ENCODE measurements around the gene CACUL1. TPM values are rescaled to one million over a fixed set of nuclear protein-coding genes. Genes with fewer than 3 reads are reported as not detected.

CACUL1 gene
- total RNA-seq, 2 experiments from 2014 or later: 12.0 to 27.6 TPM

GRCh38 chr10:118669835-118670234, 84.9 kb downstream of the CACUL1 start:
- no peaks in the 10 kb centered on the region for H3K9me3 ChIP-seq (ENCODE audit: low read length)
- POLR2A ChIA-PET: interaction anchor here (0.6 to 0.8 kb wide), 3 partner anchors 50 to 329 kb away, joined by 3 to 4 read pairs (median 3); no protein-coding TSS in a partner anchor

GRCh38 chr10:118669020-118669791, 85.6 kb downstream of the CACUL1 start:
- no peak for TF ChIP-seq CTCF (conservative IDR thresholded peaks at IDR 0.05; ENCODE audit: low read length)
- TF ChIP-seq EZH2phosphoT487 (IDR thresholded peaks at IDR 0.05; ENCODE audit: borderline replicate concordance, low read depth, low read length): no peak
- H3K9me2 ChIP-seq (ENCODE audit: insufficient read depth, low read length): no peaks in the 10 kb centered on the region
- ChIA-PET CTCF (ENCODE audit: unreplicated experiment) (no interaction called here), POLR2A (interaction anchor here (0.6 to 0.8 kb wide), 3 partner anchors 51 to 330 kb away, joined by 3 to 4 read pairs (median 3); no protein-coding TSS in a partner anchor)
- H3K27ac ChIP-seq (ENCODE audit: low read depth, low read length, poor library complexity, severe bottlenecking): no peak overlapping the region
- no peak overlapping the region for H2AFZ ChIP-seq (ENCODE audit: low read length)
- no peak overlapping the region for H3K4me3 ChIP-seq (ENCODE audit: low read depth, low read length, poor library complexity, severe bottlenecking)
- no peaks in the 10 kb centered on the region for H3K36me3 ChIP-seq (ENCODE audit: insufficient read depth, low read length)
- intact Hi-C loops (cut with micrococcal nuclease; ENCODE audit: unreplicated experiment): no loop called here
- DNase-seq (ENCODE audit: low spot score): no peak
- H3K4me1 ChIP-seq (ENCODE audit: insufficient read depth, low read length, poor library complexity, severe bottlenecking): no peaks in the 10 kb centered on the region
- no peaks in the 10 kb centered on the region for H3K9me3 ChIP-seq (ENCODE audit: low read length)
- no peaks in the 10 kb centered on the region for H3K79me2 ChIP-seq (ENCODE audit: insufficient read depth, low read depth, low read length)
- H3K4me2 ChIP-seq (ENCODE audit: low read length): no peak overlapping the region
- H4K20me1 ChIP-seq (ENCODE audit: insufficient read depth, low read length): no peaks in the 10 kb centered on the region
- BruUV-seq (replicated peaks): no TSS peak

More at GRCh38 chr10:118669835-118670234, 84.9 kb downstream of the CACUL1 start:
- intact Hi-C loops (cut with micrococcal nuclease; ENCODE audit: unreplicated experiment): no loop called here
- Histone ChIP-seq H3K4me1 (ENCODE audit: insufficient read depth, low read length, poor library complexity, severe bottlenecking) (no peaks in the 10 kb centered on the region), H2AFZ (ENCODE audit: low read length) (no peak overlapping the region), H3K27ac (ENCODE audit: low read depth, low read length, poor library complexity, severe bottlenecking) (no peak overlapping the region), H4K20me1 (ENCODE audit: insufficient read depth, low read length) (no peaks in the 10 kb centered on the region), H3K9me2 (ENCODE audit: insufficient read depth, low read length) (no peaks in the 10 kb centered on the region), H3K4me3 (ENCODE audit: low read depth, low read length, poor library complexity, severe bottlenecking) (no peak overlapping the region), H3K4me2 (ENCODE audit: low read length) (no peak overlapping the region), H3K79me2 (ENCODE audit: insufficient read depth, low read depth, low read length) (no peaks in the 10 kb centered on the region), H3K36me3 (ENCODE audit: insufficient read depth, low read length) (no peaks in the 10 kb centered on the region)
- TF ChIP-seq CTCF (conservative IDR thresholded peaks at IDR 0.05; ENCODE audit: low read length): no peak
- no peak for TF ChIP-seq EZH2phosphoT487 (IDR thresholded peaks at IDR 0.05; ENCODE audit: borderline replicate concordance, low read depth, low read length)
- DNase-seq (ENCODE audit: low spot score): no peak
- no TSS peak for BruUV-seq (replicated peaks)
- CTCF ChIA-PET (ENCODE audit: unreplicated experiment): no interaction called here
